ENCODE measurements around the gene FAHD1. TPM values are rescaled to one million over a fixed set of nuclear protein-coding genes. Genes with fewer than 3 reads are reported as not detected.

The FAHD1 gene
- 38.8 and 90.3 TPM in 2 replicates for total RNA-seq (2014; rRNA removed; shearing (Covaris generic))

DNA sequence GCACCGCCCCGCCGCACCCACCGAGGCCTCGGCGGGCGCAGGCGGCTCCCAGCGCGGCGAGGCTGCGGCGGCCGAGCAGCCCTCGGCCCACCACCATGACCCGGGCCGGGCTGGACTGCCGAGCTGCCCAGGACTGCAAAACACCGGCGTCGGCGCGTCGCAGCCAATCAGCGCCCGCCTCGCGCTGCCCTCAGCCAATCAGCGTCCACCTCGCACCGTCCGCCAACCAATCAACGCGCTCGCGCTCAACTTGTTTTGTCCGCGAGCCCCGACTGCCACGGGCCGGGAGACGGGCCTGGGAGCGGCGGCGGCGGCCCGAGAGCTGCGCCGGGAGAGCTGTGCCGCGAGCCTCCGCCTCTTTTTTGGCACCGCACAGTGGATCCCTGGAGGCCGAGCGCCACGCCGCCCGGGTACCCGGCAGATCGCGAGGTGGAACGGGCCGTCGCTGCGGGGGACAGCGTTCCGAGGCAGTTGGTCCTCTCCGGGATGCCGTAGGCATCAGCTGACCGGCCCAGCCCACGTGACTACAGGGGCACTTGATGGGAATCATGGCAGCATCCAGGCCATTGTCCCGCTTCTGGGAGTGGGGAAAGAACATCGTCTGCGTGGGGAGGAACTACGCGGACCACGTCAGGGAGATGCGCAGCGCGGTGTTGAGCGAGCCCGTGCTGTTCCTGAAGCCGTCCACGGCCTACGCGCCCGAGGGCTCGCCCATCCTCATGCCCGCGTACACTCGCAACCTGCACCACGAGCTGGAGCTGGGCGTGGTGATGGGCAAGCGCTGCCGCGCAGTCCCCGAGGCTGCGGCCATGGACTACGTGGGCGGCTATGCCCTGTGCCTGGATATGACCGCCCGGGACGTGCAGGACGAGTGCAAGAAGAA, at the start of gene FAHD1, which contains the start of gene HAGH:
Gene FAHD1 (plus strand): TSS at position 516 of the 883 bp plus-strand sequence. CDS start 33 bp downstream, at position 549.
Gene HAGH (minus strand): TSS at position 135 of the 883 bp plus-strand sequence. CDS start 38 bp downstream, at position 97.
- peak within 1 kb of the TSS; percentile 39 for H3K27ac ChIP-seq
- peak within 1 kb of the TSS; percentile 86 for H3K4me3 ChIP-seq
- peaks cover 24% of the 10 kb centered on the region for H3K4me1 ChIP-seq (replicated peaks)
- H3K27me3 ChIP-seq (replicated peaks) = no peaks in the 10 kb centered on the region
- peak; percentile 91 to 98 for DNase-seq (ENCODE audit: low read depth in 1 of 2, low spot score in 2 of 2)
- H3K36me3 ChIP-seq = peaks cover 22% of the 10 kb centered on the region
- H3K9me3 ChIP-seq (replicated peaks) = no peaks in the 10 kb centered on the region

DNA sequence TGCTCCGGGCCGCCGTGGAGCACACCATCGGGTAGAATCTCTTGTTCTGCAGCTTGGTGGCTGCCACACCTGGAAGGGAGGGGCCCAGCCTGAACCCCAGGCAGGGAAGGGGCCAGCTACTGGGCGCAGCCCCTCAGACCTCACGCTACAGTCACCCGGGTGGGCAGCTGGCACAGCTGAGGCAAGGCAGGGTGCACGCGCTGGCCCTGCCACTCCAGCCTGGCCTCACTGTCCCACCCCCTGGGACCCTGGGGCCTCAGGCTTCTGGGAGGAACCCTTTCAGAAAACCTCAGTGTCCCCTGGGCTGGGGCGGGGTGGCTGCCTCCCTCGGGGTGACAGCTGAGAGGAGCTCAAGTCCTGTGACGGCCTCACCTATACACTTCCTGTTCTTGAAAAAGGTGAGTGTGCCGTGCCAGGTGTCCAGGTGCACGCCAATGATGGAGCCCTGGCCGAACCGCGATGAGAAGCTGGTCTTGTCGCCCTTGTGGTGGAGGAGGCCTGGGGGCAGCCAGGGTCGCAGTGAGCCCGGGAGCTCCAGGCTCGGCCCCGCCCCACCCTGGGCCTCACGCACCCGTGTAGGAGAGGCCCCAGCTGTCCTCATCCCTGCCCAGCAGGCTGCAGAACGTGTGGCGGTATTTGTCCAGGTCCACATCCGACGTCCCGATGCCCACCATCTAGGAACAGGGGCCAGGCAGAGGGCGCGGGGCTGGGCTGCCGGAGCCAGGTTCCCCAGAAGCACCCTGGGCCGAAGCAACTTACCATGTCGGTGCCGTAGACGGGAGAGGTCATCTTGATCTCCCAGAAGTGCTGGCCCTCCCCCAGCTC, 49.4 kb upstream of the FAHD1 start:
- DNase-seq (ENCODE audit: low read depth in 1 of 2, low spot score in 2 of 2) = no peak
- peaks cover 21% of the 10 kb centered on the region for H3K4me1 ChIP-seq (replicated peaks)
- H3K4me3 ChIP-seq = no peak overlapping the region
- peaks cover 3% of the 10 kb centered on the region for H3K9me3 ChIP-seq (replicated peaks)
- no peak overlapping the region for H3K27ac ChIP-seq
- peaks cover 69% of the 10 kb centered on the region for H3K36me3 ChIP-seq
- H3K27me3 ChIP-seq (replicated peaks) = no peaks in the 10 kb centered on the region

DNA sequence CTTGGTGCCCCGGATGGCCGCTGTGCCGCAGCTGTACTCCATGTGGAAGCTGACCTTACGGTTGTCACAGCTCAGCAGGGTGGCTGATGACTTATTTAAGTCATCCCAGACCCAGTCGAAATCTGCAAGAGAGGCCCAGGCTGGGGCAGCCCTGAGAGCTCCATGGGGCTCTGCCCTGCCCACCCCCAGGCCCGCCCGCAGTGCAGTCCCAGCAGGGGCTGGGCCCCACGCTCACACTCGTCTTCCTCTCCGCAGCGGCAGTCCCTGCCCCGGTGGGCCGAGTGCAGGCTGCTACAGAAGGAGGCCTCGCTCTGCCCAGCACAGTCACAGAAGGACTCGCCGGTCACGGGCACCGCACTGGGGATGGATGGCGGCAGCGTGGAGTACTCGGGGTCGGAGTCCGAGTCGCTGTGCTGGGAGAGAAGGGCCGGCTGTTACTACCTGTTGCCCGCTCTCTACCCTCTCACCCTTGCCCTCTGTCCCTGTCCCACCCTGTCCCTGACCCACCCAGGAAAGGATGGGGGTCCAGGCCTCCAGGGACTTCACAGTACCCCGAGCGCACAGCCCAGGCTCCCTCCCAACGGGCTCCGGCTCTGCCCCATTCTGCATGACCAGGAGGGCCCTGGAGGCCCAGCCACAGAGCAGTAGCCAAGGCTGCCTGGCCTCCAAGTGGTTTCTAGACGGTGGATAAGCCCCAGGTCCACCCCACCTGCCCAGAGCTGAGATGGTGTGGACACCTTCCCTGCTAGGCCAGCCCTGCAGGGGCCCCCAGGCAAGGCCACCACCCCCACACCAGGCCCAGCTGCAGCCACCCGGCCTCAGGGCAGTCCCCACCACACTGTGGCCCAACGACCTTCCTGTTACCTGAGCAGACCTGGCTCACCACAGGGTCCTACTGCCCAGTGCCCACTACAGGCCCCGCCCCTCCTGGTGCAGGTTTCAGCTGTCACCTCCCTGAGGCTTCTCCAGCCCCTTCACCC, 48.5 kb upstream of the FAHD1 start:
- H3K27ac ChIP-seq = no peak overlapping the region
- no peaks in the 10 kb centered on the region for H3K27me3 ChIP-seq (replicated peaks)
- H3K36me3 ChIP-seq = peaks cover 67% of the 10 kb centered on the region
- DNase-seq (ENCODE audit: low read depth in 1 of 2, low spot score in 2 of 2) = no peak
- no peaks in the 10 kb centered on the region for H3K9me3 ChIP-seq (replicated peaks)
- peaks cover 21% of the 10 kb centered on the region for H3K4me1 ChIP-seq (replicated peaks)
- H3K4me3 ChIP-seq = no peak overlapping the region

DNA sequence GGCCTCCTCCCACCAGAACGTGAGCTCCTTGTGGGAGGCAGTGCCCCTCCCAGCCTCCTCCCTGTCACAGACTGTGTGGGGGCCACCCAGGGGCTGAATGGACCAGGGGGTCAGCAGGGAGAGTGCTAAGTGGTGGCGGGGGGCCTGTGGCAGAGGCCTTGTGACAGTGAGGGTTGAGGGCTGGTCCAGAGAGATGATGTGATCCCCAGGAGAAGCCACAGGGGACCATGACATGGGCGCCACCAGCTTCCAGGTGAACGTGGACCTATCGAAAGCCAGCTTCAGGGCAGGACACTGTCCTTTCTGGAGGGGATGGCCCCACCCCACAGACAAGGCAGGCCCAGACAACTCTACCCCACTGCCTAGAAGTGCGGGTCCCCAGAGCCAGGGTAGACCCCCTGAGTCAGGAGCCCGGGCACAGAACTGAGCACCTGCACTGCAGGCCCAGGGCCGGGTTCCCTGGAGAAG, 47.7 kb upstream of the FAHD1 start:
- peaks cover 66% of the 10 kb centered on the region for H3K36me3 ChIP-seq
- no peak overlapping the region for H3K4me3 ChIP-seq
- peaks cover 19% of the 10 kb centered on the region for H3K4me1 ChIP-seq (replicated peaks)
- no peaks in the 10 kb centered on the region for H3K9me3 ChIP-seq (replicated peaks)
- no peak overlapping the region for H3K27ac ChIP-seq
- DNase-seq (ENCODE audit: low read depth in 1 of 2, low spot score in 2 of 2) = no peak
- H3K27me3 ChIP-seq (replicated peaks) = no peaks in the 10 kb centered on the region

DNA sequence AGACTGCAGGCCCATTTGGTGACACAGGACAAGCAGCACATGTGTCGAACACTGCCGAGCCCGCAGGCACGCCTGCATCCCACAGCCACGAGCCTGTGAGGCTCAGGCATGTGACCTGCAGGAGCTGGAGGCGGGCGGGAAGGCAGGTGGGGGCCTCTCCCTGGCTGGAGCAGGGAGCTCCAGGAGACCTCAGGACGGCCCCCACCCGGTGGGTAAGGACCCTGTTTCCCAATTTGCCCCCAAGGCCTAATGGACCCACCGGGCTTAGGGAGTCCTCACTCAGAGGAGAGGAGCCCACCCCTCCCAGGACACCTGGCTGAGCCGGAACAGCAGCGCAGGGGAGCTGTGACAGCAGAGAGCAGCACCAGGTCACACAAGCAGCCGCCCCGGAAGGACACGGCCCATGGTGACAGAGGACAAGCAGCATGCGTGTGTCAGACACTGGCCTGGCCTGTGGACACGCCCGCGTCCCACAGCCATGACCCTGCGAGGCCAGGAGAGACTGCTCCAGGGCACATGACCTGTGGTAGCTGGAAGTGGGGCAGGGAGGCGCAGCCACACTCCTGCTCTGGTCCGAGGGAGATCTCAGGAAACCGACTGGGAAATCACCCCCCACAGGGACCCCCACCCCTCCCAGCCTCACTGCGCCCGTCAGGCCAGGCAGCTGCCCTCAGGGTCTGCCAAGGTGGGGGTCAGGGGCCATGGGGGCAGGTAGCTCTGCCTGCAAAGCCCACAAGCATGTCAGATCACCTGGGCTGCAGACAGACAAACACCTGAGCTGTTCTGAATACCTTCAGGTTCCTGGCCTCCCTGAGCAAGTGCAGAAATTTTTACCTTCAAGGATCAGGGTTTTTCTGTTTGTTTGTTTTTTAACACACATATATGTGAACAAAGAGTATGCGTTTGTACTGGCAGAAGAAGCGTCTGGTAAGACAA, 47.0 kb upstream of the FAHD1 start:
- peaks cover 62% of the 10 kb centered on the region for H3K36me3 ChIP-seq
- H3K4me3 ChIP-seq = no peak overlapping the region
- H3K27me3 ChIP-seq (replicated peaks) = no peaks in the 10 kb centered on the region
- no peak overlapping the region for H3K27ac ChIP-seq
- no peak for DNase-seq (ENCODE audit: low read depth in 1 of 2, low spot score in 2 of 2)
- H3K9me3 ChIP-seq (replicated peaks) = no peaks in the 10 kb centered on the region
- H3K4me1 ChIP-seq (replicated peaks) = peaks cover 17% of the 10 kb centered on the region

DNA sequence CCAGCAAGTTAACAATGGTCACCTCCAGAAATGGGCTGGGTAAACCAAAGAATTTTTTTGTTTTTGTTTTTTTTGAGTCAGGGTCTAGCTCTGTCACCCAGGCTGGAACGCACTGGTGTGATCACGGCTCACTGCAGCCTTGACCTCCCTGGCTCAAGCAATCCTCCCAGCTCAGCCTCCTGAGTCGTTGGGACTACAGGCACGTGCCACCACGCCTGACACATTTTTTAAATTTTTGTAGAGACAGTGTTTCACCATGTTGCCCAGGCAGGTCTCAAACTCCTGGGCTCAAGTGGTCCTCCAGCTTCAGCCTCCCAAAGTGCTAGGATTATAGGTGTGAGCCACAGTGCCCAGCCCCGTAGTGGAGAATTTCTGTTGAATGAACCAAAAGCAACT, 46.3 kb upstream of the FAHD1 start:
- Histone ChIP-seq H3K27me3 (replicated peaks) (no peaks in the 10 kb centered on the region), H3K36me3 (peaks cover 60% of the 10 kb centered on the region), H3K9me3 (replicated peaks) (no peaks in the 10 kb centered on the region), H3K27ac (no peak overlapping the region), H3K4me3 (no peak overlapping the region), H3K4me1 (replicated peaks) (peaks cover 17% of the 10 kb centered on the region)
- DNase-seq (ENCODE audit: low read depth in 1 of 2, low spot score in 2 of 2) = no peak

DNA sequence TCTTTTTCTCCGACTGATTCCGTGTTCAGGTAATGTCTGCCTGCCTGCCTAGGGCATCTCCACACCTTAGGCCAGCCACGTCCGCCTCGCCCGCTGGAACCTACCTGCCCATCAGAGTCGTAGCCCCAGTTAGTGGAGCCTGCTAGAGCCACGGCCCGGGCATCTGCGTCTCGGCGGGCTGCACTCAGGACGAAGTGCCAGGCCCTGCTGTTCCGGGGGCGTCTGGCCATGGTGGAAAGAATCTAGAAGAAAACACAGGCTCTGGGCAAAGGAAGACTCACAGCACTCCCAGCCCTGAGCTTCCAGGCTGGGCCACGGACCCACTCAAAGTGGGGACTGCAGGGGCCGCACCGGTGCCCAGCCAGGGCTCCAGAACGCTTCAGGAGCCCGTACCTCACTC, 45.8 kb upstream of the FAHD1 start:
- Histone ChIP-seq H3K36me3 (peaks cover 61% of the 10 kb centered on the region), H3K27ac (no peak overlapping the region), H3K4me1 (replicated peaks) (peaks cover 17% of the 10 kb centered on the region), H3K4me3 (peak overlapping the region; percentile 98), H3K9me3 (replicated peaks) (no peaks in the 10 kb centered on the region), H3K27me3 (replicated peaks) (no peaks in the 10 kb centered on the region)
- DNase-seq (ENCODE audit: low read depth in 1 of 2, low spot score in 2 of 2) = no peak

DNA sequence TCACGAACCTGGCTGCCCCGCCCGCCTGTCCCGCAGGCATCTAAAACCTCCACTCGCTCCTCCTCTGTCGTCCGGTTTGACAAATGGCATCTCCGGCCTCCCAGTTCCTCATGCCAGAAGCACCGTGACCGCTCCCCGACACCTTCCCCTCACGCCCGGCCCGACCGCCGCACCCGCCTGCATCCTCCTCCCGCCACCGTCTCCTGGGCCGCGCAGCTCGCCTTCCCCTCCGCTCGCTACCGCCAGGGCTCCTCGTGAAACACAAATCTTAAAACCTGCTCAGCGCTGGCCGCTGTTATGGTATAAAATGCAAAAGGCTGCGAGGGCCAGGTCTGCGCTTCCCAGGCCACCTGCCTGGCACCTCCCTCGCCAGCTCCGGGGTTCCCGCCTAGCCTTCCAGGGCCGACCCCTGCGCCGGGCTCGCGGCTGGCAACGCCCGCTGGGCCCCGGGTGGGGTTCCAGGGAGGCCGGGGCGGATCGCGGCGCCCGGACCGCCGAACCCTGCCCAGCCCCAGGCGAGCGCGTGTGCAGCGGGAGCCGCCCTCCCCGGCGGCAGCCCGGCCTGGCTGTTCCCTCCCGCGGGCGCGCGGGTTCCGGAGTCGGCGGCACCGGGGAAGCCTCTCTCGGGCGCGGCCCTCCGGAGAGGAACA, 45.1 kb upstream of the FAHD1 start:
- Histone ChIP-seq H3K4me3 (peak overlapping the region; percentile 98), H3K27ac (no peak overlapping the region), H3K36me3 (peaks cover 62% of the 10 kb centered on the region), H3K9me3 (replicated peaks) (no peaks in the 10 kb centered on the region), H3K4me1 (replicated peaks) (peaks cover 17% of the 10 kb centered on the region), H3K27me3 (replicated peaks) (no peaks in the 10 kb centered on the region)
- DNase-seq (ENCODE audit: low read depth in 1 of 2, low spot score in 2 of 2) = peak in 1 of 2 experiments; percentile 33

DNA sequence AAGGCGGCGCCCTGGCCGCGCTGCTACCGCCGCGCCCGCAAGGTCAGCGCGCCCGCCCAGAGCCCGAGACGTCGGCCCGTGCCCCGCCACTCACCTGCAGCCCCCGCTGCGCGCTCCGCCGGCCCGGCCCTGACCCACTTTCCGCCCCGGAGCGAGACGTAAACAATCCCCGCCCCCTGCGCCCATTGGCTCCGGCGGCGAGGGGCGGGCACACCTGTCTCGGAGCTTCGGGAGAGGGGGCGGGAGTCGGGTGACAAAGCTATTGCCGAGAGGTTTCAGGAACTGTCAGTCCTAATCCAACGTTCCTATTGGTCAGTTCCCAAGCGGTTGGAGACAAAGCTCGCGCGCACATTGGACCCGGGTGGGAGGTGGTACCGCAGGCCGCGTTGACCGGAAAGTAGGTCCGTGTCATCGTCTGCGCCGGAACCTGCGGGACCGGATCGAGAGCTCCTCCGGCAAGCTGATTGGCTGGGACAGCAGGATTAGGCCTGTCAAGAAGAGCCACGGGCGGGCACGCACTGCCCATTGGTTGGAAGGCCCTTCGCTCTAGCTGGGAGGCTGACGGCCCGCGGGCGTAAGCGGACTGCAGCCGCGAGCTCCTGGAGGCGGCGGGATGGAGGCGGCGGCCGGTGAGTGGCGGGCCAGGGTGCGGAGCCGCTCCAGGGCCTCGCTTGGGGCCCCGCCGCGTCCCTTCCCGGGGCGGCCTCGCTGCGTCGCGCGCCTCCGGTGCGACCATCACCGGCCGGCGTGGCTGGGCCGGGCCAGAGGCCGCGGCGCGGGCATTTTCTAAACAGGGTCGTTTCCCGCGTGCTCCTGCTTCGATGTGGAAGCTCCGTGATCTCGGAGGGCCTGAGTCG, 44.4 kb upstream of the FAHD1 start, which contains the start of the genes NUBP2 and SPSB3:
Gene NUBP2 (plus strand): TSS at position 553 of the 857 bp plus-strand sequence. CDS start 61 bp downstream, at position 614.
Gene SPSB3 (minus strand): TSS at position 164 of the 857 bp plus-strand sequence. CDS start 1,088 bp downstream, outside the sequence.
- H3K4me1 ChIP-seq (replicated peaks) = peaks cover 17% of the 10 kb centered on the region
- H3K36me3 ChIP-seq = peaks cover 58% of the 10 kb centered on the region
- no peaks in the 10 kb centered on the region for H3K27me3 ChIP-seq (replicated peaks)
- DNase-seq (ENCODE audit: low read depth in 1 of 2, low spot score in 2 of 2) = peak; percentile 98 to 100
- H3K4me3 ChIP-seq = peak within 1 kb of the TSS; percentile 98
- H3K27ac ChIP-seq = peak within 1 kb of the TSS; percentile 18
- no peaks in the 10 kb centered on the region for H3K9me3 ChIP-seq (replicated peaks)

DNA sequence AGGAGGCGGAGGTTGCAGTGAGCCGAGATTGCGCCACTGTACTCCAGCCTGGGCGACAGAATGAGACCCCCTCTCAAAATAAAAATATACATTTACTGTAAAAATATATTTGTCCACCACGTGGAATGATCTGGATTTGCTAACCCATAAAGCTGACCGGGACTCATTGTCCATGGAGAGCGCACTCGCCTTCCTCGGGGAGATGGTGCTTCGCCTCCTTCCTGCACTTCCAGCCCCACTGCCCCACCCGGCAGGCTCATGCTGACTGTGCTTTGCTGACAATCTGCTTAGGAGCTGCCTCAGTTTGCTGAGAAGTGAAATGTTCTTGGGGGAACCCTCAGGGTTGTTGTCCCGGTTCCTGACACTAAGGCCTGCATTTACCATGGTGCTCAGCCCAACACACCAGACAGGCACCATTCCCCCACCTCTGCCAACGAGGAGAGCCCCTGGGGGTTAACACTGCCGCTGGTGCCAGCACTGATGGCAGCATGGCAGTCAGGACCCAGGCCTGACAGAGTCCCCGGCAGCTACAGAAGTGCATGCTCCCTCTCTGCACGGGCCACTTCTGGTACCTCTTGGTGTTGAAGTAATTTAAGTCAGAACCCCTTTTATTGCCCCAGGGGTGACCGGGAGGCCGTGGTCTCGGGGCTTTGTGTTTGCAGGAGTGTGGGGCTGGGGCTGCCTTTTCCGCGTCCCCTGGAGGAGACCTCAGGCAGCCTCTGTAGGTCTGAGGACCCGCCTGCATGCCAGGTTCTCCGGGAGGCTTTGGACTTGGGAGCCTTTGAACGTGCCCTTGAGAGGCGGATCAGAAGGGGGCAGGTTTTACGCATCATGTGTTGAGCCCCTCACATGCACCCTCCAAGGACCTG, 41.8 kb upstream of the FAHD1 start:
- DNase-seq (ENCODE audit: low read depth in 1 of 2, low spot score in 2 of 2) = no peak
- no peaks in the 10 kb centered on the region for H3K9me3 ChIP-seq (replicated peaks)
- peaks cover 64% of the 10 kb centered on the region for H3K36me3 ChIP-seq
- no peak overlapping the region for H3K4me3 ChIP-seq
- H3K27me3 ChIP-seq (replicated peaks) = no peaks in the 10 kb centered on the region
- H3K4me1 ChIP-seq (replicated peaks) = peaks cover 17% of the 10 kb centered on the region
- H3K27ac ChIP-seq = no peak overlapping the region
